DMS79 treated with DMSO at 0.1 percent for 48 hours (cell line): Measurements from ENCODE around the gene PPP1R10.
"Not testable (repeated sequence)": the region's sequence is repeated elsewhere in the genome, so short reads cannot be mapped to it uniquely, and the experiment has no call there.

Experiments used
- DNase-seq: peaks from one replicate; lab custom pipeline; 2025; lab: John Stamatoyannopoulos, UW

PPP1R10 gene

GRCh38 chr6:30616811-30617564 lies at the start of gene PPP1R10:
PPP1R10 (minus strand) TSS chr6:30617243; CDS start chr6:30609944, 7,299 bp downstream.
- DNase-seq: peak; percentile 99

GRCh38 chr6:30666300-30666699 lies 49.3 kb upstream of the PPP1R10 start:
- not testable (repeated sequence) for DNase-seq

- DNase-seq: no peak
Measured at GRCh38 chr6:30664994-30665767, 48.1 kb upstream of the PPP1R10 start.

GRCh38 chr6:30657922-30658321 lies 40.9 kb upstream of the PPP1R10 start:
- DNase-seq: not testable (repeated sequence)

GRCh38 chr6:30657454-30657853 lies 40.4 kb upstream of the PPP1R10 start:
- no peak for DNase-seq

- DNase-seq: no peak
Measured at GRCh38 chr6:30656513-30656912, 39.5 kb upstream of the PPP1R10 start.

- DNase-seq: no peak
Measured at GRCh38 chr6:30655743-30656094, 38.7 kb upstream of the PPP1R10 start.

GRCh38 chr6:30654798-30655742 lies 38.0 kb upstream of the PPP1R10 start:
- no peak for DNase-seq

GRCh38 chr6:30651143-30651542 lies 34.1 kb upstream of the PPP1R10 start:
- no peak for DNase-seq

- peak; percentile 88 for DNase-seq
Measured at GRCh38 chr6:30647242-30648116, 30.4 kb upstream of the PPP1R10 start.

GRCh38 chr6:30646450-30647241 lies 29.6 kb upstream of the PPP1R10 start, which contains the start of gene C6orf136:
C6orf136 (plus strand) TSS chr6:30647133; CDS start chr6:30647232, 99 bp downstream.
- peak; percentile 88 for DNase-seq

GRCh38 chr6:30645989-30646388 lies 28.9 kb upstream of the PPP1R10 start:
- DNase-seq: no peak

GRCh38 chr6:30644769-30645168 lies 27.7 kb upstream of the PPP1R10 start:
- DNase-seq: no peak

- no peak for DNase-seq
Measured at GRCh38 chr6:30643656-30644055, 26.6 kb upstream of the PPP1R10 start.

- no peak for DNase-seq
Measured at GRCh38 chr6:30641048-30641447, 24.0 kb upstream of the PPP1R10 start.

GRCh38 chr6:30640481-30640880 lies 23.4 kb upstream of the PPP1R10 start:
- DNase-seq: no peak

- no peak for DNase-seq
Measured at GRCh38 chr6:30635834-30636233, 18.8 kb upstream of the PPP1R10 start.

GRCh38 chr6:30626484-30627366 lies 9.7 kb upstream of the PPP1R10 start, which contains the start of gene ATAT1:
ATAT1 (plus strand) TSS chr6:30626874.
- DNase-seq: peak; percentile 78

GRCh38 chr6:30625511-30625910 lies 8.5 kb upstream of the PPP1R10 start:
- no peak for DNase-seq
